NCI-H146 treated with DMSO at 0.1 percent for 48 hours (cell line): ENCODE results near the gene DYNLT1.
"Not testable (repeated sequence)": the region's sequence is repeated elsewhere in the genome, so short reads cannot be mapped to it uniquely, and the experiment has no call there.

Experiments
- DNase-seq: peaks from one replicate; lab custom pipeline; 2025; ENCODE audit not compliant: unreplicated experiment; lab: John Stamatoyannopoulos, UW

DYNLT1 gene

GRCh38 chr6:158624684-158625682 lies 19.6 kb downstream of the DYNLT1 start:
- DNase-seq = peak; percentile 41

GRCh38 chr6:158622545-158623190 lies 21.9 kb downstream of the DYNLT1 start:
- no peak for DNase-seq

GRCh38 chr6:158621694-158622544 lies 22.6 kb downstream of the DYNLT1 start:
- no peak for DNase-seq

- DNase-seq = no peak
Measured at GRCh38 chr6:158620963-158621693, 23.4 kb downstream of the DYNLT1 start.

GRCh38 chr6:158619922-158620801 lies 24.4 kb downstream of the DYNLT1 start:
- DNase-seq = no peak

- DNase-seq = not testable (repeated sequence)
Measured at GRCh38 chr6:158618289-158618688, 26.3 kb downstream of the DYNLT1 start.

GRCh38 chr6:158614606-158615005 lies 29.9 kb downstream of the DYNLT1 start:
- not testable (repeated sequence) for DNase-seq

- DNase-seq = no peak
Measured at GRCh38 chr6:158611541-158612370, 32.8 kb downstream of the DYNLT1 start.

GRCh38 chr6:158611039-158611438 lies 33.5 kb downstream of the DYNLT1 start:
- no peak for DNase-seq

- DNase-seq = no peak
Measured at GRCh38 chr6:158610319-158610968, 34.1 kb downstream of the DYNLT1 start.

GRCh38 chr6:158609455-158610155 lies 34.9 kb downstream of the DYNLT1 start:
- no peak for DNase-seq

- DNase-seq = no peak
Measured at GRCh38 chr6:158608221-158608620, 36.3 kb downstream of the DYNLT1 start.

- DNase-seq = no peak
Measured at GRCh38 chr6:158607411-158608170, 37.0 kb downstream of the DYNLT1 start.

GRCh38 chr6:158606935-158607334 lies 37.6 kb downstream of the DYNLT1 start:
- DNase-seq = no peak

GRCh38 chr6:158606011-158606410 lies 38.5 kb downstream of the DYNLT1 start:
- DNase-seq = not testable (repeated sequence)

- peak; percentile 59 for DNase-seq
Measured at GRCh38 chr6:158605266-158605878, 39.2 kb downstream of the DYNLT1 start.
